Measurements from ENCODE around the gene CCNY.

The CCNY gene

GRCh38 chr10:35456784-35457183 is 120.5 kb downstream of the CCNY start:
- H3K4me1 Mint-ChIP-seq (ENCODE audit: low read depth): peaks cover 36% of the 10 kb centered on the region
- no peaks in the 10 kb centered on the region for H3K36me3 Mint-ChIP-seq (ENCODE audit: low read depth)
- H3K27me3 Mint-ChIP-seq (ENCODE audit: low read depth): no peaks in the 10 kb centered on the region
- H3K9me3 Mint-ChIP-seq: no peaks in the 10 kb centered on the region
- H3K27ac Mint-ChIP-seq: no peak overlapping the region
- no peak overlapping the region for H3K4me3 Mint-ChIP-seq

GRCh38 chr10:35458500-35459448 is 122.5 kb downstream of the CCNY start:
- Mint-ChIP-seq H3K27me3 (ENCODE audit: low read depth) (no peaks in the 10 kb centered on the region), H3K27ac (no peak overlapping the region), H3K4me1 (ENCODE audit: low read depth) (peaks cover 52% of the 10 kb centered on the region), H3K9me3 (no peaks in the 10 kb centered on the region), H3K4me3 (peak overlapping the region; percentile 39), H3K36me3 (ENCODE audit: low read depth) (no peaks in the 10 kb centered on the region)

- H3K4me3 Mint-ChIP-seq: peak overlapping the region; percentile 39
- H3K27me3 Mint-ChIP-seq (ENCODE audit: low read depth): no peaks in the 10 kb centered on the region
- peaks cover 50% of the 10 kb centered on the region for H3K4me1 Mint-ChIP-seq (ENCODE audit: low read depth)
Measured at GRCh38 chr10:35459449-35459847, 123.1 kb downstream of the CCNY start.

GRCh38 chr10:35460852-35461460 is 124.6 kb downstream of the CCNY start:
- H3K9me3 Mint-ChIP-seq: no peaks in the 10 kb centered on the region
- no peaks in the 10 kb centered on the region for H3K27me3 Mint-ChIP-seq (ENCODE audit: low read depth)
- peaks cover 46% of the 10 kb centered on the region for H3K4me1 Mint-ChIP-seq (ENCODE audit: low read depth)
- no peak overlapping the region for H3K27ac Mint-ChIP-seq
- no peak overlapping the region for H3K4me3 Mint-ChIP-seq
- no peaks in the 10 kb centered on the region for H3K36me3 Mint-ChIP-seq (ENCODE audit: low read depth)

More at GRCh38 chr10:35459449-35459847, 123.1 kb downstream of the CCNY start:
- Mint-ChIP-seq H3K27ac (peak overlapping the region; percentile 45), H3K9me3 (no peaks in the 10 kb centered on the region), H3K36me3 (ENCODE audit: low read depth) (no peaks in the 10 kb centered on the region)

- no peaks in the 10 kb centered on the region for H3K27me3 Mint-ChIP-seq (ENCODE audit: low read depth)
- no peaks in the 10 kb centered on the region for H3K9me3 Mint-ChIP-seq
- H3K36me3 Mint-ChIP-seq (ENCODE audit: low read depth): no peaks in the 10 kb centered on the region
- no peak overlapping the region for H3K4me3 Mint-ChIP-seq
- peak overlapping the region; percentile 24 for H3K27ac Mint-ChIP-seq
- H3K4me1 Mint-ChIP-seq (ENCODE audit: low read depth): peaks cover 39% of the 10 kb centered on the region
Measured at GRCh38 chr10:35462491-35462934, 126.2 kb downstream of the CCNY start.

- Mint-ChIP-seq H3K4me1 (ENCODE audit: low read depth) (peaks cover 39% of the 10 kb centered on the region), H3K36me3 (ENCODE audit: low read depth) (no peaks in the 10 kb centered on the region), H3K4me3 (no peak overlapping the region), H3K27ac (peak overlapping the region; percentile 24), H3K27me3 (ENCODE audit: low read depth) (no peaks in the 10 kb centered on the region), H3K9me3 (no peaks in the 10 kb centered on the region)
Measured at GRCh38 chr10:35463105-35463867, 127.0 kb downstream of the CCNY start.

- Mint-ChIP-seq H3K9me3 (no peaks in the 10 kb centered on the region), H3K27me3 (ENCODE audit: low read depth) (no peaks in the 10 kb centered on the region), H3K4me3 (no peak overlapping the region), H3K27ac (no peak overlapping the region), H3K36me3 (ENCODE audit: low read depth) (no peaks in the 10 kb centered on the region), H3K4me1 (ENCODE audit: low read depth) (peaks cover 36% of the 10 kb centered on the region)
Measured at GRCh38 chr10:35463878-35464277, 127.6 kb downstream of the CCNY start.

- Mint-ChIP-seq H3K27ac (no peak overlapping the region), H3K36me3 (ENCODE audit: low read depth) (no peaks in the 10 kb centered on the region), H3K27me3 (ENCODE audit: low read depth) (no peaks in the 10 kb centered on the region), H3K9me3 (no peaks in the 10 kb centered on the region), H3K4me1 (ENCODE audit: low read depth) (peaks cover 32% of the 10 kb centered on the region), H3K4me3 (no peak overlapping the region)
Measured at GRCh38 chr10:35464825-35465456, 128.6 kb downstream of the CCNY start.

- Mint-ChIP-seq H3K4me1 (ENCODE audit: low read depth) (peaks cover 31% of the 10 kb centered on the region), H3K27me3 (ENCODE audit: low read depth) (no peaks in the 10 kb centered on the region), H3K36me3 (ENCODE audit: low read depth) (no peaks in the 10 kb centered on the region), H3K4me3 (no peak overlapping the region), H3K27ac (no peak overlapping the region), H3K9me3 (no peaks in the 10 kb centered on the region)
Measured at GRCh38 chr10:35465673-35466072, 129.4 kb downstream of the CCNY start.

- no peaks in the 10 kb centered on the region for H3K27me3 Mint-ChIP-seq (ENCODE audit: low read depth)
- H3K9me3 Mint-ChIP-seq: no peaks in the 10 kb centered on the region
- no peak overlapping the region for H3K4me3 Mint-ChIP-seq
- peaks cover 29% of the 10 kb centered on the region for H3K4me1 Mint-ChIP-seq (ENCODE audit: low read depth)
- H3K36me3 Mint-ChIP-seq (ENCODE audit: low read depth): no peaks in the 10 kb centered on the region
- H3K27ac Mint-ChIP-seq: no peak overlapping the region
Measured at GRCh38 chr10:35466170-35466569, 129.9 kb downstream of the CCNY start.

- H3K27me3 Mint-ChIP-seq (ENCODE audit: low read depth): no peaks in the 10 kb centered on the region
- no peak overlapping the region for H3K27ac Mint-ChIP-seq
- H3K4me3 Mint-ChIP-seq: no peak overlapping the region
- H3K9me3 Mint-ChIP-seq: no peaks in the 10 kb centered on the region
- peaks cover 28% of the 10 kb centered on the region for H3K4me1 Mint-ChIP-seq (ENCODE audit: low read depth)
- H3K36me3 Mint-ChIP-seq (ENCODE audit: low read depth): no peaks in the 10 kb centered on the region
Measured at GRCh38 chr10:35466661-35467060, 130.4 kb downstream of the CCNY start.

- H3K27ac Mint-ChIP-seq: no peak overlapping the region
- no peaks in the 10 kb centered on the region for H3K27me3 Mint-ChIP-seq (ENCODE audit: low read depth)
- H3K4me3 Mint-ChIP-seq: no peak overlapping the region
- H3K4me1 Mint-ChIP-seq (ENCODE audit: low read depth): peaks cover 23% of the 10 kb centered on the region
- H3K36me3 Mint-ChIP-seq (ENCODE audit: low read depth): no peaks in the 10 kb centered on the region
- no peaks in the 10 kb centered on the region for H3K9me3 Mint-ChIP-seq
Measured at GRCh38 chr10:35467186-35467585, 130.9 kb downstream of the CCNY start.

- H3K27ac Mint-ChIP-seq: no peak overlapping the region
- peaks cover 2% of the 10 kb centered on the region for H3K36me3 Mint-ChIP-seq (ENCODE audit: low read depth)
- H3K9me3 Mint-ChIP-seq: peaks cover 5% of the 10 kb centered on the region
- peaks cover 10% of the 10 kb centered on the region for H3K4me1 Mint-ChIP-seq (ENCODE audit: low read depth)
- no peak overlapping the region for H3K4me3 Mint-ChIP-seq
- H3K27me3 Mint-ChIP-seq (ENCODE audit: low read depth): no peaks in the 10 kb centered on the region
Measured at GRCh38 chr10:35470248-35470924, 134.1 kb downstream of the CCNY start.

GRCh38 chr10:35470925-35471315 is 134.6 kb downstream of the CCNY start:
- no peak overlapping the region for H3K4me3 Mint-ChIP-seq

More at GRCh38 chr10:35470925-35471315, 134.6 kb downstream of the CCNY start:
- Mint-ChIP-seq H3K36me3 (ENCODE audit: low read depth) (peaks cover 2% of the 10 kb centered on the region), H3K27ac (no peak overlapping the region), H3K27me3 (ENCODE audit: low read depth) (no peaks in the 10 kb centered on the region), H3K4me1 (ENCODE audit: low read depth) (peaks cover 10% of the 10 kb centered on the region), H3K9me3 (peaks cover 5% of the 10 kb centered on the region)
